ENCODE results near the gene ZNF148.
A peak's percentile ranks its signal among the peaks of the same experiment; 100 is the strongest.

Gene ZNF148

GRCh38 chr3:125271127-125271526, 104.0 kb downstream of the ZNF148 start:
- DNase-seq: no peak

- DNase-seq: no peak
Observed at GRCh38 chr3:125267460-125267859, 107.7 kb downstream of the ZNF148 start.

GRCh38 chr3:125266971-125267370, 108.2 kb downstream of the ZNF148 start:
- no peak for DNase-seq

- DNase-seq: no peak
Observed at GRCh38 chr3:125262161-125262560, 113.0 kb downstream of the ZNF148 start.

GRCh38 chr3:125261031-125261430, 114.1 kb downstream of the ZNF148 start:
- peak; percentile 93 for DNase-seq

- DNase-seq: no peak
Observed at GRCh38 chr3:125260158-125260557, 115.0 kb downstream of the ZNF148 start.

- no peak for DNase-seq
Observed at GRCh38 chr3:125257536-125257935, 117.6 kb downstream of the ZNF148 start.

- no peak for DNase-seq
Observed at GRCh38 chr3:125256675-125257074, 118.5 kb downstream of the ZNF148 start.

- no peak for DNase-seq
Observed at GRCh38 chr3:125250973-125251372, 124.2 kb downstream of the ZNF148 start.

GRCh38 chr3:125246237-125246636, 128.9 kb downstream of the ZNF148 start:
- no peak for DNase-seq

- no peak for DNase-seq
Observed at GRCh38 chr3:125245521-125245920, 129.6 kb downstream of the ZNF148 start.

- no peak for DNase-seq
Observed at GRCh38 chr3:125240496-125240895, 134.6 kb downstream of the ZNF148 start.

GRCh38 chr3:125239266-125239665, 135.9 kb downstream of the ZNF148 start:
- DNase-seq: no peak

- no peak for DNase-seq
Observed at GRCh38 chr3:125238759-125239158, 136.4 kb downstream of the ZNF148 start.

GRCh38 chr3:125236331-125236903, 138.7 kb downstream of the ZNF148 start:
- DNase-seq: no peak

GRCh38 chr3:125234831-125235230, 140.3 kb downstream of the ZNF148 start:
- no peak for DNase-seq

GRCh38 chr3:125232401-125232800, 142.7 kb downstream of the ZNF148 start:
- no peak for DNase-seq

GRCh38 chr3:125231895-125232294, 143.2 kb downstream of the ZNF148 start:
- DNase-seq: no peak

- DNase-seq: no peak
Observed at GRCh38 chr3:125229707-125230106, 145.4 kb downstream of the ZNF148 start.

GRCh38 chr3:125229168-125229567, 146.0 kb downstream of the ZNF148 start:
- DNase-seq: no peak

- DNase-seq: no peak
Observed at GRCh38 chr3:125221831-125222230, 153.3 kb downstream of the ZNF148 start.

GRCh38 chr3:125220727-125221429, 154.2 kb downstream of the ZNF148 start:
- no peak for DNase-seq

- DNase-seq: no peak
Observed at GRCh38 chr3:125220183-125220582, 154.9 kb downstream of the ZNF148 start.

GRCh38 chr3:125219261-125219701, 155.8 kb downstream of the ZNF148 start:
- no peak for DNase-seq

- DNase-seq: no peak
Observed at GRCh38 chr3:125214738-125215137, 160.4 kb downstream of the ZNF148 start.
